IgD-negative memory B cell (primary cell): Measurements from ENCODE around the gene TPP2. TPM values are rescaled to one million over a fixed set of nuclear protein-coding genes. Genes with fewer than 3 reads are reported as not detected.

Source experiments
- H3K27ac Mint-ChIP-seq, 3 donors: one replicate each; pipeline ENCODE4 v1.8.0; 2020 to 2022; ENCODE audit warnings: mild to moderate bottlenecking in 3 of 3, mixed read lengths in 3 of 3, moderate library complexity in 1 of 3
- H3K27me3 Mint-ChIP-seq: one replicate; pipeline ENCODE4 v1.8.0; 2021; ENCODE audit warnings: mixed read lengths
- H3K36me3 Mint-ChIP-seq: one replicate; pipeline ENCODE4 v1.8.0; 2020; ENCODE audit warnings: mild to moderate bottlenecking, mixed read lengths
- H3K4me1 Mint-ChIP-seq, 3 donors: one replicate each; pipeline ENCODE4 v1.8.0; 2020 to 2022; ENCODE audit warnings: mixed read lengths in 3 of 3, mild to moderate bottlenecking in 1 of 3
- H3K4me3 Mint-ChIP-seq, 4 donors: one replicate each; pipeline ENCODE4 v1.8.0; 2020 to 2022; ENCODE audit warnings: mild to moderate bottlenecking in 4 of 4, mixed read lengths in 4 of 4, moderate library complexity in 3 of 4
- H3K9me3 Mint-ChIP-seq, 3 donors: one replicate each; pipeline ENCODE4 v1.8.0; 2020 to 2021; ENCODE audit warnings: mixed read lengths in 3 of 3, mild to moderate bottlenecking in 1 of 3
- polyA plus RNA-seq: library from polyadenylated mRNA; unstranded; fragments of 300-500 nt; fragmentation: Illumina TruSeq; gene quantifications from one replicate; pipeline ENCODE4 v1.2.3, GENCODE V29; 2021

Gene TPP2
- polyA plus RNA-seq, 1 donor from 2014 or later, result 21.4 TPM

- no peak overlapping the region for H3K27ac Mint-ChIP-seq
- H3K4me3 Mint-ChIP-seq, result no peak overlapping the region
- H3K36me3 Mint-ChIP-seq, result no peaks in the 10 kb centered on the region
- no peaks in the 10 kb centered on the region for H3K9me3 Mint-ChIP-seq
- H3K27me3 Mint-ChIP-seq, result peaks cover 4% of the 10 kb centered on the region
- peaks cover 4 to 8% (median 5%) of the 10 kb centered on the region in 3 donors for H3K4me1 Mint-ChIP-seq
Measured at GRCh38 chr13:102686024-102686423, 89.2 kb downstream of the TPP2 start.

GRCh38 chr13:102687520-102687919 is 90.7 kb downstream of the TPP2 start:
- H3K9me3 Mint-ChIP-seq, result peaks cover 0 to 3% (median 0%) of the 10 kb centered on the region in 3 donors
- peaks cover 0 to under 1% (median 0%) of the 10 kb centered on the region in 3 donors for H3K4me1 Mint-ChIP-seq
- H3K27ac Mint-ChIP-seq, result no peak overlapping the region
- H3K27me3 Mint-ChIP-seq, result peaks cover 10% of the 10 kb centered on the region
- H3K36me3 Mint-ChIP-seq, result no peaks in the 10 kb centered on the region
- no peak overlapping the region for H3K4me3 Mint-ChIP-seq

- Mint-ChIP-seq H3K4me1 (no peaks in the 10 kb centered on the region), H3K9me3 (peaks cover 0 to 3% (median 0%) of the 10 kb centered on the region in 3 donors), H3K4me3 (no peak overlapping the region)
Measured at GRCh38 chr13:102688306-102688973, 91.7 kb downstream of the TPP2 start.

DNA sequence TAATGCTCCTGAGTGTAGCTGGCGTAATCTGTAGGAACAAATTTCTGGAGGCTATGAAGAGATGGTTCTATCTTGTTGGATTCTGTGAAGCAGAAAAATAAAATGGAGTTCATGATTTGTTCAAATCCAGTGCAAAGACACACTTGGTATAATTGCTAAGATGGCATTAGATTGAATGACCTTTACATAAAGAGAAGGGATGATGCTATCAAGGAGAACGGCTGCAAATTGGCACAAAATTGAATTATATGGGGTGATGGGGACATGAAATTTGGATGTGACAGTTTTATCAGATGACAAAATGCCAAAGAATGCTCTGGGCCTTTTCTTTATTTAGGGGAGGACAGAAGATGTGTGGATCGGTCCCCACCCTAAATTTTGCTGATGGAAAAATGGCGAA is 94.1 kb downstream of the TPP2 start:
- no peaks in the 10 kb centered on the region for H3K4me1 Mint-ChIP-seq
- no peaks in the 10 kb centered on the region for H3K36me3 Mint-ChIP-seq
- peak overlapping the region in 1 of 3 donors; percentile 69 for H3K27ac Mint-ChIP-seq
- peaks cover 14% of the 10 kb centered on the region for H3K27me3 Mint-ChIP-seq
- peaks cover 0 to 3% (median 0%) of the 10 kb centered on the region in 3 donors for H3K9me3 Mint-ChIP-seq
- no peak overlapping the region for H3K4me3 Mint-ChIP-seq

More at GRCh38 chr13:102688306-102688973, 91.7 kb downstream of the TPP2 start:
- no peak overlapping the region for H3K27ac Mint-ChIP-seq
- no peaks in the 10 kb centered on the region for H3K36me3 Mint-ChIP-seq
- H3K27me3 Mint-ChIP-seq, result peaks cover 12% of the 10 kb centered on the region

DNA sequence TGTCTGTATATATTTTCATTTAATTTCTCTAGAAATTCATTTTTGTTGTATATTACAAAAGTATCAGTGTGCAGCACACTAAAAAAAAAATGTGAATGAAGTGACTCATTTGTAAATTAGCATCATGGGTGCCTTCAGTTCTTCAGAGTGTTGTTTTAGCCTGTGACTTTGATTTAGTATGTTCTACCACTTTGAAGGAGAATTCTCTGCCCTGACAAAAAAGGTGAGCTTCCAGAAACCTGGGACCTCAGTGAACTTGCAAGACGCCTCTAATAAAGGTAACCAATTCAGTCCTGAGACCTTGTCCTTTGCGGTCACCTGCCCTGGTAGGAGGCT is 95.7 kb downstream of the TPP2 start:
- Mint-ChIP-seq H3K36me3 (no peaks in the 10 kb centered on the region), H3K9me3 (peaks cover 0 to 3% (median 0%) of the 10 kb centered on the region in 3 donors), H3K27me3 (peaks cover 17% of the 10 kb centered on the region), H3K27ac (no peak overlapping the region), H3K4me1 (no peaks in the 10 kb centered on the region), H3K4me3 (no peak overlapping the region)

GRCh38 chr13:102693250-102693649 is 96.5 kb downstream of the TPP2 start:
- Mint-ChIP-seq H3K4me3 (no peak overlapping the region), H3K27ac (no peak overlapping the region), H3K9me3 (peaks cover under 1 to 3% (median under 1%) of the 10 kb centered on the region in 3 donors), H3K4me1 (no peaks in the 10 kb centered on the region), H3K27me3 (peaks cover 17% of the 10 kb centered on the region), H3K36me3 (no peaks in the 10 kb centered on the region)

DNA sequence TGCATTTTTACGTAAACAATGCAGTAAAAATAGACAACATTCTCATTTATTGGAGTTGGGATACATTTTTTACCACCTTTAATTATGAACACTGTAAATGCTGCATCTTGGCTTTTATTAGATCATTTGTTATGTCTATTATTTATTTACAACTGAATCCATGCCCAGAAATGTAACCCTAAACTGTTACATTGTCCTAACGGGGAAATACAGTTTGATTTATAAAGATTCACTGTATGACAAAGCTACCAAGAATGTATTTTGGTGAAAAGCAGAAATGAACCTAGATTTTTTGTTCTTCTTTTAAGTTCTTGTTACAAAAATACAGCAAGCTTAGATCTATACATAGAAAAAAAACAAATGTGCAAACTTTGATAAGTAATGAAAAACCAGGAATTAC is 97.0 kb downstream of the TPP2 start:
- no peaks in the 10 kb centered on the region for H3K36me3 Mint-ChIP-seq
- H3K27me3 Mint-ChIP-seq, result peaks cover 17% of the 10 kb centered on the region
- no peaks in the 10 kb centered on the region for H3K4me1 Mint-ChIP-seq
- H3K27ac Mint-ChIP-seq, result no peak overlapping the region
- H3K9me3 Mint-ChIP-seq, result peaks cover 3 to 5% (median 3%) of the 10 kb centered on the region in 3 donors
- H3K4me3 Mint-ChIP-seq, result no peak overlapping the region

DNA sequence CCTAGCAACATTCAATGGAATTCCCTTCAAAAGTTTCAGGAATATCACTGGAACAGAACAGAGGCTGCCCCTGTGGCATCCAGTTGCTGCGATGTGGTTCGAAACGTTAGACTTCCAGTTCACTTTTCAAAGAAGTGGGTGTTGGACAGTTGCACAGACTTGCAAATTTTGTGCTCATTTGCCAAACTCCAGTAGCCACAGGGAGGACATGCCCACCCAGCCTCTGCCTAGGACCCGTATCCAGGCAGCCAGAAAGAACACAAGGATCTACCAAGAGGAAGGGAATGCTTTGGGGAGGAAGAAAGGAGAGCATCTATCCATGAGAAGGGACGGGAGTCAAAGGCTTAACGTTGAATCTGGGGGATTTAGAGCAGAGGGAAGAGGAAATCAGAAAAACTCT is 98.2 kb downstream of the TPP2 start, which contains the start of gene METTL21C:
METTL21C (minus strand) TSS at position 108 of the 400 bp plus-strand sequence. CDS start 546 bp downstream, outside the sequence.
- Mint-ChIP-seq H3K9me3 (peaks cover 3 to 8% (median 3%) of the 10 kb centered on the region in 3 donors), H3K4me1 (no peaks in the 10 kb centered on the region), H3K27me3 (peaks cover 21% of the 10 kb centered on the region), H3K4me3 (no peak within 1 kb of the TSS), H3K27ac (no peak within 1 kb of the TSS), H3K36me3 (no peaks in the 10 kb centered on the region)

GRCh38 chr13:102696465-102696864 is 99.7 kb downstream of the TPP2 start:
- H3K36me3 Mint-ChIP-seq, result no peaks in the 10 kb centered on the region
- no peaks in the 10 kb centered on the region for H3K4me1 Mint-ChIP-seq
- no peak overlapping the region for H3K4me3 Mint-ChIP-seq
- H3K27ac Mint-ChIP-seq, result no peak overlapping the region
- H3K27me3 Mint-ChIP-seq, result peaks cover 17% of the 10 kb centered on the region
- peaks cover 3 to 8% (median 3%) of the 10 kb centered on the region in 3 donors for H3K9me3 Mint-ChIP-seq

DNA sequence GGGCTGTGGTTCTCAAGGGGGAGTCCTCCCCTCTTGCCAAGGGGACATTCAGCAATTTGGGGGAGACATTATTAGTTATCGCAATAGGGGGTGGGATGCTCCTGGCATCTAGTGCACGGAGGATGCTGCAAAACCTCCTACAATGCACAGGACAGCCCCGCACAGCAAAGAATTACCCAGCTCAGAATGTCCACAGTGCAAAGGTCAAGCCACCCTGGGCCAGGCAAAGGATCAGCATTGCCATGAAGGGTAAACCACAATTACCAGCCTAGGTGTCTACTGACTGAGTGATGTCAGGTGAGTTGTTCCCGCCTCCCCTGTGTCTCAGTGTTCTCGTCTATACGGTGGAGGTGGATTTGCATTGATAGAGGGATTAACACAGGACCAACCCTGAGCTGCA is 100.5 kb downstream of the TPP2 start:
- Mint-ChIP-seq H3K4me1 (no peaks in the 10 kb centered on the region), H3K9me3 (peaks cover 0 to 8% (median 3%) of the 10 kb centered on the region in 3 donors), H3K27ac (no peak overlapping the region), H3K36me3 (peaks cover 2% of the 10 kb centered on the region), H3K4me3 (no peak overlapping the region), H3K27me3 (peaks cover 12% of the 10 kb centered on the region)

GRCh38 chr13:102697929-102698648 is 101.3 kb downstream of the TPP2 start:
- Mint-ChIP-seq H3K9me3 (peaks cover 0 to 8% (median 3%) of the 10 kb centered on the region in 3 donors), H3K4me1 (no peaks in the 10 kb centered on the region), H3K27ac (no peak overlapping the region), H3K4me3 (no peak overlapping the region), H3K27me3 (peaks cover 13% of the 10 kb centered on the region), H3K36me3 (peaks cover 2% of the 10 kb centered on the region)

DNA sequence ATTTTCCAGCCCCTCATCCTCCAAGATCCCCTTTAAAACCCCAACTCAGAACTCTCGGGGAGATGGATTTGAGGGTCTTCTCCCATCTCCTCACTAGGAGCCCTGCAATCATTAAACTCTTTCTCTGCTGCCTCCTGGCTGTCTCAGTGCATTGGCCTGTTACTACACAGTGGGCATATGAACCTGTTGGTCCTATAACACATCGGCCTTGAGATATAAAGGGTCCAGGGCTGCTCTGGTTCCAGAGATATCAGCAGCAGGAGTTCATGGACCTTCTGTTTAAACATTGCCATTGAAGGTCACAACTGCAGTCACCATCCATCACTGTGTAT is 101.8 kb downstream of the TPP2 start:
- Mint-ChIP-seq H3K36me3 (peaks cover 2% of the 10 kb centered on the region), H3K9me3 (peaks cover 0 to 8% (median 3%) of the 10 kb centered on the region in 3 donors), H3K27me3 (peaks cover 14% of the 10 kb centered on the region), H3K27ac (no peak overlapping the region), H3K4me1 (no peaks in the 10 kb centered on the region), H3K4me3 (no peak overlapping the region)

GRCh38 chr13:102699504-102699903 is 102.7 kb downstream of the TPP2 start:
- H3K36me3 Mint-ChIP-seq, result peaks cover 2% of the 10 kb centered on the region
- peaks cover 0 to 8% (median 3%) of the 10 kb centered on the region in 3 donors for H3K9me3 Mint-ChIP-seq
- H3K4me1 Mint-ChIP-seq, result no peaks in the 10 kb centered on the region
- peaks cover 14% of the 10 kb centered on the region for H3K27me3 Mint-ChIP-seq
- H3K27ac Mint-ChIP-seq, result no peak overlapping the region
- H3K4me3 Mint-ChIP-seq, result no peak overlapping the region

GRCh38 chr13:102700088-102701031 is 103.6 kb downstream of the TPP2 start:
- H3K4me1 Mint-ChIP-seq, result no peaks in the 10 kb centered on the region
- H3K36me3 Mint-ChIP-seq, result peaks cover 2% of the 10 kb centered on the region
- no peak overlapping the region for H3K4me3 Mint-ChIP-seq
- H3K27ac Mint-ChIP-seq, result peak overlapping the region in 1 of 3 donors; percentile 8
- H3K27me3 Mint-ChIP-seq, result peaks cover 14% of the 10 kb centered on the region
- H3K9me3 Mint-ChIP-seq, result peaks cover 0 to 8% (median 3%) of the 10 kb centered on the region in 3 donors

- Mint-ChIP-seq H3K36me3 (peaks cover 2% of the 10 kb centered on the region), H3K27me3 (peaks cover 11% of the 10 kb centered on the region), H3K4me1 (no peaks in the 10 kb centered on the region), H3K27ac (no peak overlapping the region), H3K4me3 (no peak overlapping the region), H3K9me3 (peaks cover 0 to 8% (median 3%) of the 10 kb centered on the region in 3 donors)
Measured at GRCh38 chr13:102701331-102701730, 104.5 kb downstream of the TPP2 start.
